Measurements from ENCODE around the gene PPP1R9B. TPM values are rescaled to one million over a fixed set of nuclear protein-coding genes. Genes with fewer than 3 reads are reported as not detected.

PPP1R9B gene
- total and polyA plus RNA-seq, 2 of the 8 experiments (the other 6 are each of a cell fraction or from before 2014, with no cell fraction given), result 5.2 to 13.1 TPM

DNA sequence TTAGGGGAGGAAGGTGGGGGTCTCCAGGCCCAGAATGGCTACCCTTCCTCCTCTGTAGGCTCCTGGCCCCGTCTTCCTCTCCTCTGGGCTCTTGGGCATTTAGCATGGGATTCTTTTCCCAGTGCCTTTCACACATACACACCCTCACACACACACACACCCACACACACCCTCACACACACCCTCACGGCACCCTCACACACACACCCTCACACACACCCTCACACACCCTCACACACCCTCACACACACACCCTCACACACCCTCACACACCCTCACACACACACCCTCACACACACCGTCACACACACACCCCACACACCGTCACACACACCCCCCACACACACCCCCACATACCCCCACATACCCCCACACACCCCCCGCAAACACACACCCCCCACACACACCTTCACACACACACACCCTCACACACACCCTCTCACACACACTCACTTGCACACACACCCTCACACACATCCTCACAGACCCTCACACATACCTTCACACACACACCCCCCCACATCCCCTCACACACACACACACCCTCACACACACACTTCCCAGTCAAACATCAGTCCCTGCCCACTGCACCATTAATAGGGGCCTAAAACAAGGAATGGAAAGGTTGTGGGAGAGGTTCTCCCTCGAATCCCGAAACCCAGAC lies 16.2 kb upstream of the PPP1R9B start:
- Histone ChIP-seq H3K14ac (ENCODE audit: insufficient read length) (no peak overlapping the region), H2BK120ac (replicated peaks; ENCODE audit: low read depth, low read length) (no peak overlapping the region), H3K27ac (ENCODE audit: low read depth, low read length) (no peak overlapping the region; the same call in 1 of the 2 replicates), H3K9ac (replicated peaks in 1 of 4; ENCODE audit: extremely low read depth in 1 of 4, low read depth in 3 of 4, low read length in 3 of 4) (no peak overlapping the region), H3K27me3 (replicated peaks in 1 of 4; ENCODE audit: control insufficient read depth in 3 of 4, extremely low read depth in 1 of 4, insufficient read depth in 3 of 4, low read length in 3 of 4) (peaks cover 0 to 6% (median 0%) of the 10 kb centered on the region in 4 experiments; a peak in 2 of 7 replicates), H2BK20ac (ENCODE audit: low read length) (no peak overlapping the region), H3K79me1 (ENCODE audit: low read depth, low read length) (no peaks in the 10 kb centered on the region), H3K79me2 (ENCODE audit: control insufficient read depth in 1 of 2, insufficient read depth in 2 of 2, low read length in 2 of 2) (no peaks in the 10 kb centered on the region), H3K4me3 (ENCODE audit: extremely low read depth in 1 of 4, insufficient read depth in 2 of 4, low read depth in 3 of 4, low read length in 4 of 4) (no peak overlapping the region), H3K36me3 (ENCODE audit: control insufficient read depth in 2 of 4, insufficient read depth in 4 of 4, low read length in 3 of 4) (no peaks in the 10 kb centered on the region), H4K91ac (replicated peaks; ENCODE audit: insufficient read length, low read length) (peak overlapping the region; percentile 34), H4K8ac (ENCODE audit: extremely low read depth, insufficient read depth, low read length) (no peak overlapping the region), H4K5ac (ENCODE audit: insufficient read length, low read depth, low read length) (no peak overlapping the region), H3K23ac (ENCODE audit: insufficient read length) (no peak overlapping the region), H3K4me2 (ENCODE audit: insufficient read depth in 1 of 2, low read depth in 2 of 2, low read length in 2 of 2) (no peak overlapping the region), H2AFZ (ENCODE audit: low read length) (no peak overlapping the region), H4K20me1 (replicated peaks in 1 of 2; ENCODE audit: control insufficient read depth in 1 of 2, insufficient read depth in 2 of 2, low read length in 2 of 2) (no peaks in the 10 kb centered on the region), H2BK12ac (ENCODE audit: low read depth, low read length) (no peak overlapping the region), H3K23me2 (ENCODE audit: low read depth, low read length) (peaks cover 6% of the 10 kb centered on the region), H2AK5ac (ENCODE audit: low read depth, low read length) (no peak overlapping the region), H3K4me1 (replicated peaks in 1 of 4; ENCODE audit: control insufficient read depth in 3 of 4, insufficient read depth in 4 of 4, low read length in 3 of 4) (peaks cover 0 to 14% (median 10%) of the 10 kb centered on the region in 4 experiments; a peak in 5 of 7 replicates), H3K4ac (replicated peaks; ENCODE audit: insufficient read length, low read depth, low read length) (no peak overlapping the region), H3K18ac (ENCODE audit: extremely low read depth, low read length) (no peak overlapping the region), H3K9me3 (ENCODE audit: insufficient read depth in 2 of 2, low read depth in 1 of 2, low read length in 1 of 2) (no peaks in the 10 kb centered on the region), H3K56ac (replicated peaks; ENCODE audit: insufficient read length, low read depth, low read length) (peak overlapping the region; percentile 89), H2BK5ac (ENCODE audit: low read depth, low read length) (no peak overlapping the region), H2BK15ac (ENCODE audit: low read length) (no peak overlapping the region)
- WGBS, 2 experiments (ENCODE audit: extremely low coverage in 1 of 2, insufficient coverage in 1 of 2, insufficient read length in 1 of 2, insufficient replicate concordance in 2 of 2, low coverage in 1 of 2, low lambda C conversion rate in 2 of 2, missing lambda C conversion rate in 1 of 2), result 77% methylated on average over 5 of the region's 7 CpGs; no CpG with 5 or more reads in 1 of the 2 experiments
- DNase-seq (ENCODE audit: low read depth in 1 of 2, low spot score in 2 of 2) (no peak), FAIRE-seq (no peak)
- ChIA-PET POLR2A (ENCODE audit: partially characterized antibody) (interaction anchor here (1.1 kb wide), 1 partner anchor 137 kb away, joined by 4 read pairs; no protein-coding TSS in a partner anchor), CTCF (ENCODE audit: partially characterized antibody) (interaction anchor here (0.6 to 17.0 kb wide), 18 partner anchors 10 to 1405 kb away, joined by 3 to 299 read pairs (median 6); partner anchors contain the start of gene COL1A1)
- TF ChIP-seq, protein P1, sequence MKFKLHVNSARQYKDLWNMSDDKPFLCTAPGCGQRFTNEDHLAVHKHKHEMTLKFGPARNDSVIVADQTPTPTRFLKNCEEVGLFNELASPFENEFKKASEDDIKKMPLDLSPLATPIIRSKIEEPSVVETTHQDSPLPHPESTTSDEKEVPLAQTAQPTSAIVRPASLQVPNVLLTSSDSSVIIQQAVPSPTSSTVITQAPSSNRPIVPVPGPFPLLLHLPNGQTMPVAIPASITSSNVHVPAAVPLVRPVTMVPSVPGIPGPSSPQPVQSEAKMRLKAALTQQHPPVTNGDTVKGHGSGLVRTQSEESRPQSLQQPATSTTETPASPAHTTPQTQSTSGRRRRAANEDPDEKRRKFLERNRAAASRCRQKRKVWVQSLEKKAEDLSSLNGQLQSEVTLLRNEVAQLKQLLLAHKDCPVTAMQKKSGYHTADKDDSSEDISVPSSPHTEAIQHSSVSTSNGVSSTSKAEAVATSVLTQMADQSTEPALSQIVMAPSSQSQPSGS (IDR thresholded peaks at IDR 0.05; ENCODE audit: low read length), result no peak
- TF ChIP-seq JUN (IDR thresholded peaks at IDR 0.05; ENCODE audit: low read depth, low read length) (no peak), GTF2F1 (IDR thresholded peaks at IDR 0.05; ENCODE audit: borderline replicate concordance, low read depth, low read length) (no peak), SP1 (IDR thresholded peaks at IDR 0.05; ENCODE audit: low read depth, low read length) (no peak)
